ENCODE data around the gene TLR4. TPM values are rescaled to one million over a fixed set of nuclear protein-coding genes. Genes with fewer than 3 reads are reported as not detected.

Gene TLR4
- total RNA-seq, 1 experiment from 2014 or later = 0.12 TPM

- no peak overlapping the region for H3K4me3 Mint-ChIP-seq (ENCODE audit: low read depth, unreplicated experiment)
- intact Hi-C loops (cut with micrococcal nuclease; ENCODE audit: unreplicated experiment) = no loop called here
Observed at GRCh38 chr9:117772960-117773359, 68.8 kb downstream of the TLR4 start.

More at GRCh38 chr9:117772960-117773359, 68.8 kb downstream of the TLR4 start:
- Mint-ChIP-seq H3K4me1 (ENCODE audit: low read depth, unreplicated experiment) (no peaks in the 10 kb centered on the region), H3K27ac (ENCODE audit: unreplicated experiment) (no peak overlapping the region), H3K27me3 (ENCODE audit: unreplicated experiment) (no peaks in the 10 kb centered on the region), H3K36me3 (ENCODE audit: insufficient read depth, unreplicated experiment) (no peaks in the 10 kb centered on the region), H3K9me3 (ENCODE audit: low read depth, unreplicated experiment) (peaks cover 11% of the 10 kb centered on the region)
- CTCF ChIA-PET = no interaction called here
- DNase-seq = no peak
- BruUV-seq (replicated peaks) = no TSS peak
- TF ChIP-seq CTCF (IDR thresholded peaks at IDR 0.05; ENCODE audit: unreplicated experiment) = no peak
